Measurements from ENCODE around the gene GIMAP1.
"Not testable (repeated sequence)": the region's sequence is repeated elsewhere in the genome, so short reads cannot be mapped to it uniquely, and the experiment has no call there.

GRCh38 chr7:150676276-150676675 lies 40.1 kb upstream of the GIMAP1 start:
- TF ChIP-seq CTCF, POLR2A (IDR thresholded peaks at IDR 0.05): not testable (repeated sequence)

Measured in prostate gland (tissue), 2 donors.